Central memory CD4-positive, alpha-beta T cell (primary cell): Measurements from ENCODE around the gene FAM50B.
"Not testable (repeated sequence)": the region's sequence is repeated elsewhere in the genome, so short reads cannot be mapped to it uniquely, and the experiment has no call there.

Source experiments
- DNase-seq: peaks from one replicate; pipeline ENCODE4 v3.0.0; 2022

Gene FAM50B

DNA sequence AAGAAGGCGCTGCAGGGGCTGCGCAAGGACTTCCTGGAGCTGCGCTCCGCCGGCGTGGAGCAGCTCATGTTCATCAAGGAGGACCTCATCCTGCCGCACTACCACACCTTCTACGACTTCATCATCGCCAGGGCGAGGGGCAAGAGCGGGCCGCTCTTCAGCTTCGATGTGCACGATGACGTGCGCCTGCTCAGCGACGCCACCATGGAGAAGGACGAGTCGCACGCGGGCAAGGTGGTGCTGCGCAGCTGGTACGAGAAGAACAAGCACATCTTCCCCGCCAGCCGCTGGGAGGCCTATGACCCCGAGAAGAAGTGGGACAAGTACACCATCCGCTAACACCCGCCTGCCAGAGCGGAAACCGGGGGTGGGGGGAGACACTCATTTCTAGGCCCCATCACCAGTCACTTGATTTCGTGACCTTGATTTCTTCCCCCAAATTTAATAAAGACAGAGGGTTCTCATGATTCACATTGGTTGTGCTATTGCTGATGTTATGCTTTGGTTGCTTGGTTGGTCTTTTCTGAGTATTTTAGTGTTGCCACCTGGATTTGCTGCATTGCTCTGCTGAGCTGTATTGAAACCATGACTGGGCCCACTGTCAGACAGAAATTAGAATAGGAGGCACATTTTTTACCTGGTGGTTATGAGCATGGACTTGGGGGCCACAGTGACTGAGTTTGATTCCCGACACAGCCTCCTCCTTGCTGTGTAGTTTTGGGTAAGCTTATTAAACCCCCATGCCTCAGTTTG lies 1.5 kb downstream of the FAM50B start:
- DNase-seq = peak; percentile 19

DNA sequence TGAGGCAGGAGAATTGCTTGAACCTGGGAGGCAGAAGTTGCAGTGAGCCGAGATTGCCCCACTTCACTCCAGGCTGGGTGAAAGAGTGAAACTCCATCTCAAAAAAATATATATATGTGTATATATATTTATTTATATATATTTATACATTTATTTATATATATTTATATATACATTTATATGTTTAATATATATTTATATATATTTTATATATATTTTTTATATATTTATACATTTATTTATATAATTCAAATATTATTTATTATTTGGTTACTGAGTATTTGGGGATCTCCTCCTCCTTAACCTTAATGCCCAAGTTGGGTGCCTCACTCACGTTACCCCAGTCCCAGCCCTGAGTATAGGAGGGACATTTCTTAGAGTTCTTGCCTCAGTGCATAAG lies 2.7 kb downstream of the FAM50B start:
- no peak for DNase-seq

DNA sequence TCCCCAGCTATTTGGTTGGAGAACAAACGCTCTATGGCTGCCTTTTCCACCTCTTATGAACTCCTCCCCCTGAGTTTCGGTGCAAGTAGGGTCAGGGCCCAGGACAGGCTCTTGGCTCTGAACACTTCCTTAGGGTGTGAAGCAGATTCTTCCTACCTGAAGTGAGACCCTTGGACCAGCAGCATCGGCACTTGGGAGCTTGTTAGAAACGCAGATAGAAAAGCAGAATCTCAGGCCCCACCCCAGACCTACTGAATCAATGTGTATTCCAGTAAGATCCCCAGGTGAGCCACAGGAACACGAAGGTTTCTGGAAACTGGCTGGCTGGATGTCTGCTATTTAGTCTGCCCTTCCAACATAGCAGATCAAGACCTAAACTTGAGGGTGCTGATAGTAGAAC lies 3.2 kb downstream of the FAM50B start:
- DNase-seq = no peak

DNA sequence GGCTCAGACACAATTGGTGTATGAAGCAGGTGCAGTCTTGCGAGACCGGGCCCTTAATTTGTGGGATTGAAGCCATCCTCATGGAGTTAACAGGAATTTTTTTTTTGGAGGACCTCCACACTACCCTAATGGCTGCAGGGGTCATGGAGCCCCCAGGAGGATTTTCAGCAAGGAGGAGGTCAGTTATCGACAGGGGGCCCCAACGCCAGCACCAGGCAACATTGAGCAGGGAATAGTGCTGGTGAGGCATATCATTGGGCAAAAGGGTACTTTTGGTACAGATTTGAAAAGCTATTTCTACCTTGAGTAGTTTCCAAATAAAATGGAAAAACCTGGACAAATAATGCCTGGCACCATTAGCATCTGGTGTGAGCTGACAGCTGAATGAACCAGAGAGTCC lies 6.7 kb downstream of the FAM50B start:
- DNase-seq = no peak

DNA sequence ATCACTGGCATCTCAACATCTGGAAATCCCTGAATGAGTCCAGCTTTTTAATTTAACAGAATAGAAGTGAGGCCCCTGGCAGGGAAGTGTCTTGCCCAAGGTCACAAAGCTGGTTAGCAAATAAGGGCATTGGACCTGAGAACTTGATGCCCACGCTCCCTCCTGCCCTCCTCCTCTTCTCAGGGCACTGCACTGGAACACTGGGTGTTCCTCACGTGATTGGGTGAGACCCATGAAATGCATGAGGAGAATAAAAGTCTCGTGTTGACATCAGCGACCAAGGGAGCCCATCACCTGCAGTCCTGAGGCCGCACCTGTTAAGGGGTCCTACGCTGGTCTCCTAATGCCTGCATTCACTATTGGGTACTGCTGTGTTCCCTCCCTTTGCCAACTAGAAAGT lies 7.4 kb downstream of the FAM50B start:
- DNase-seq = no peak

DNA sequence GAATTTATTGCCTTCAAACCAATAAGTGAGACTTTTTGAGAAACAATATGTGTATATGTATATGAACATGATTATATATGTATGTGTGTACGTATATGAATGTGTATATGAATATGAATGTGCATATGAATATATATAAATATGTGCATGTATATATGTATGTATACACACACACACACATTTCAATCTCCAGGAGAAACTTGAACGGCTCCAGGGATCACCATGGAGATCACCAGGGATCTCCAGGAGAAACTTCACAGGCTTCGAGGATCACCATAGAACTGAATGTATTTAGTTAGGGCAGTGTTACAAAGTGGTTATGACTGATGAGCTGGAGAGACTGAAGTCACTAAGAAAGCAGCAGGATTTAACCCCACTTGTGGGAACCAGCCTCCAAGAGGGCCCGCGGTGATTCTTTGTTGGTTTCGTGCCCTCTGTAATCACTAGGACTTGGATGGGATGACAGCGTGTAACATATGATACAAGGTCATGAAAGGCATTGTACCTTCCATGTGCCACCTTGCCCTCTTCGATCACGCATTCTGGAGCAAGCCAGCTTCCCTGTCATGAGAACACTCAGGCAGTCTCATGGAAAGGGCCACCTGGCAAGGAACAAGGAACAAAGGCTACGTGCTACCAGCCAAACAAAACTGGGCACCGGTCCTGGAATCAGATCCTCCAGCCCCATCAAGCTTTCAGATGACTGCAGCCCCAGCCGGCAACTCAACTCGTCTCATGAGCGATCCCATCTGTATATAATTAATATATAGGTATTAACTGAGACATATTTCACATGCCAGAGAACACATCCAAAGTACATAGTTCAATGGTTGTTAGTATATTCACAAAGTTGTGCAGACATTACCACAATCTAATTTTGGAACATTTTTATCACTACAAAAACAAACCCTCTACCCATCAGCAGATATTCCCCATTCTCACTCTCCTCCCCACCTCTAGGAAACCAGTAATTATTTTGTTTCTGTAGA lies 8.6 kb downstream of the FAM50B start:
- no peak for DNase-seq

DNA sequence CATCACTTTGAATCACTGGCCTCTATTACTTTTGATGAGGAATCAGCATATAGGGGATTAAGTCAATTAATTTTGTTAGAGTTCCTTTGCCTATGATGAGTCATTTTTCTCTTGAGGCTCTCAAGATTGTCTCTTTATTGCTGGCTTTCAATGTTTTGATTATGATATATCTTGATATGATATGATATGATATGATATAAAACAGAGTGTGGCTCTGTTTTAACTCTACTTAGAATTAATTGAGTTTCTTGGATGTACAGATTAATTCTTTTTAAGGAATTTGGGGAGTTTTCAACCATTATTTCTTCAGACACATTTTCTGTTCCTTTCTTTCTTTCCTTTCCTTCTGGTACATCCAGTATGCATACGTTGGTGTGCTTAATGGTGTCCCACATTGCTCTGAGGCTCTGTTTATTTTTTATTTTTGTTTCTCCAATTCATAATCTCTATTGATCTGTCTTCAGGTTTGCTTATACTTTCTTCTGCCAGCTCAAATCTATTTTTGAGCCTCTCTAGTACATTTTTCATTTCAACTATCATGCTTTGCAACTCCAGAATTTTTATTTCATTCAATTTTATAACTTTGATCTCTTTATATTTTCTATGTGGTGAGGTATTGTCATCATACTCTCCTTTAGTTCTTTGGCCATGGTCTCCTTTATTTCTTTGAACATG lies 10.8 kb downstream of the FAM50B start:
- no peak for DNase-seq

DNA sequence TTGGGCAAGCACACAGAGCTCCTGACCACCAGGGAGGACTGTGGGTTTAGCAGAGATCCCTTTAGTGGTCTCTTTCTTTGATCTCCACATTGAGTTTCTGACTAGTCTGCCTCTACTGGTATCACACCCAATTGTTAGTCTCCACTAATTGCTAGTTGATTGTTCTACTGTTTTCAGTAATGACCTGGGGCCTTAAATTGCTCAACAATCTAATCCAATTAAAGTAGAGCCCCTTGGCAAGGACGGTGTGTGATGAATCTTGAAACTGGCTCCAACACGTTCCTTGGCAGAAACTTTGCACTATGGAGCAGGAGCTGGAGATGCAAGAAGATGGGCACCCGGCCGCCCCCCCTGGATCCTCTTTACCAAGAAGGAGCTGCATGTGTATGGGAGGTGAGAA lies 12.3 kb downstream of the FAM50B start:
- no peak for DNase-seq

DNA sequence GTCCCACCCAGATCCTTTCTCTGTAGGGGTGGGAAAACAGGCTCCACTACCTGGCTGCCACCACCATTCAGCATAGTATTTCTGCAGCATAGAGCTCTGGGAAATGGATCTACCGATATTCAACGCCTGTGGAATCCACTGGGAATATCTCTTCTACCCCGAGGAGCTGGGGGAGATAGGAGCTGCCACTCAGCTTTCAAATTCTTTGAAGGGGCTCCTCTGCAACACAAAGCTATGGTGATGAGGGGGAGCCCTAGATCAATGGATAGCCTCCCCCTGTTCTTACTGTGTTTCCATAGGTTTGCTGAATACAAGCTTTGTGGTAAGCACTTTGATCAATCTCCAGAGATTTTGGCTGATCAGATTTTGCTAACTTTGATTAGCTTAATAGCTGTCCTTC lies 12.9 kb downstream of the FAM50B start:
- no peak for DNase-seq

DNA sequence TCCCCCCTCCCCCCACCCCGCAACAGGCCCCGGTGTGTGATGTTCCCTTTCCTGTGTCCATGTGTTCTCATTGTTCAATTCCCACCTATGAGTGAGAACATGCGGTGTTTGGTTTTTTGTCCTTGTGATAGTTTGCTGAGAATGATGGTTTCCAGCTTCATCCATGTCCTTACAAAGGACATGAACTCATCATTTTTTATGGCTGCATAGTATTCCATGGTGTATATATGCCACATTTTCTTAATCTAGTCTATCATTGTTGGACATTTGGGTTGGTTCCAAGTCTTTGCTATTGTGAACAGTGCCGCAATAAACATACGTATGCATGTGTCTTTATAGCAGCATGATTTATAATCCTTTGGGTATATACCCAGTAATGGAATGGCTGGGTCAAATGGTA lies 14.1 kb downstream of the FAM50B start:
- not testable (repeated sequence) for DNase-seq

DNA sequence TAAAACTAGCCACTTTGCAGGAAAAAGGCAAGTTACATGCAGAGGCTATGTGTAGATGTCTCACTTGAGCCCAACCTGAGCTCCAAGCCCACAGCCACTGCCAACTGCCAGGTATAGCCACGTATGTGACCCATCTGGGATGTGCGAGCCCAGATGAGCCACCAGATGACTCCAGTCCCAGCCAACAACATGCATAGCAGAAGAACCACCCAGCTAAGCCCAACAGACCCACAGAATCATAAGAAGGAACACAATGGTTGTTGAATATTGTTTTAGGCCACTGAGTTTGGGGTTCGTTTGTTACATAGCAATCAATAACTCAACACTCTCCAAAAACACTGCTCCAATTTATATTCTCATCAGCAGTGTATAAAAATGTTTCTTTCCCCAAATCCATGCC lies 16.3 kb downstream of the FAM50B start:
- DNase-seq = no peak

DNA sequence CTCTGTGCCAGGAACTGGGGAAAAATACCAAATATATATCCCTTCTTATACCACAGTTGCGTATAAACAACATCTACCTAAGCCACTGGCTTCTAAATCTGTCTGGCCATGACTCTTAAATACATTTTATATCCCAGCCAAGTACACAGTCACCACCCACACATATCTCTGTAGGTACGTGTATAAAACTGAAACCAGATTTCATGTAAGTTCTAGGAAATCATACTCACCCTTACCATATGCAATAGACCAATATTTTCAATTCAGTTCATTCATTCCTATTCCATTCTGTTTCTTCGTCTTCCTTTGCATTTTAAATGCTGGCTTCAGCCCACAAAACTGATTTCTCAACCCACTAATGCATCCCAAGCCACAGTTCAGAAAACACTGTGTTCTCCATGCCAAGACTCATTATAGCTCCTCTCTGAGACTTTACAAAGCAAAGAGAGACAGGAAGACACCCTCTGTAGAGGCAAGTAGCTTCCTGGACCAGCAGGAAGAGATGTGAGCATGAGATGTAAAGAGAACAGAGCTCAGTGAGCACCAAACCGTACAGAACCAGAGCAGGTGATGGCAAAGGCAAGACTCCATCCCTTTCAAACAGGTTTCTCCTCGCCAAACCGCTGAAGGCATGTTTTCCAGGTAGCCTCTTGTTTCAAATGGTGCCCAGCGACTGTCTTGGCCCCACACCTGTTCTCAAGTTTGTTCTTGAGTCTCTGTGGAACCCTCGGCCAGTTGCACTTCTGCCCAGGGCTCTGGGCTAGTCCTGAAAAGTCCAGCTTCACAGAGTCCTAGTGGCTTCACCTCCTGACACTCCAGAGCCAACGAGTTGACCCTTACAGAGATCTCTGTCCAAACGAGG lies 18.7 kb downstream of the FAM50B start:
- no peak for DNase-seq

DNA sequence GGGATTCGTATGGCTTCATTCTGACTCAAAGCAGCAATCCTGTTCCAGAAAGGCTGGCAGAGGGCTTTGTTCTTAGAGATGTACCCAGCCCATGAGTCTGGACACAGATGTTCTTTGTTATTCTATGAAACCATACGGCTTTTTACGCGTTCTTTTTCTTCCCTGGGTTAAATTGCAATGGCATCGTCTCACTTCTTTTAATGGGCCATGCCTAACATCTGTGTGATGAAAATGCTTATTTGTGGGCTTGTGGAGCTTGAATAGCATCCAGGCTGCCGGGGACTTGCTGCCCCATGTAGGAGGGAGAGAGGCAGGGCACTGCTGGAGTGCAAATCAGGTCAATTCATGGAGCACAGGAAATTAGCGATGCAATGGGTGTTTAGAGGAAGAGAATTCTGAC lies 19.4 kb downstream of the FAM50B start:
- no peak for DNase-seq

DNA sequence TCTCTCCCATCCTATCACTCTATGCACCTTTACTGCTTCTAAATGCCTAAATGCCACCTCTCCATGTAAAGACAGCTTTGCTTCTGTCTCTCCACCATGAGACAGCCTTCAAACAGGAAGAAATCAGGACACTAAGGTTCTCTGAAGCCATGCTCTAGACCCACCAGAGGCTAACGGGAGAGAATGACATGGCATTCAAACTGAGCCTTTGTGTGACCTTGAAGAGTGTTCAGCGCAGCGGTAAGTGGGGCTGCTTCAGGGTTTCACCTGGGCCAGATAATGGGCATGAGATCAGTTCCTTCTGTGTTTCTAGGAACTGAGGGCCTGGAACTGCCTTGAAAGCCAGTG lies 20.1 kb downstream of the FAM50B start:
- no peak for DNase-seq

DNA sequence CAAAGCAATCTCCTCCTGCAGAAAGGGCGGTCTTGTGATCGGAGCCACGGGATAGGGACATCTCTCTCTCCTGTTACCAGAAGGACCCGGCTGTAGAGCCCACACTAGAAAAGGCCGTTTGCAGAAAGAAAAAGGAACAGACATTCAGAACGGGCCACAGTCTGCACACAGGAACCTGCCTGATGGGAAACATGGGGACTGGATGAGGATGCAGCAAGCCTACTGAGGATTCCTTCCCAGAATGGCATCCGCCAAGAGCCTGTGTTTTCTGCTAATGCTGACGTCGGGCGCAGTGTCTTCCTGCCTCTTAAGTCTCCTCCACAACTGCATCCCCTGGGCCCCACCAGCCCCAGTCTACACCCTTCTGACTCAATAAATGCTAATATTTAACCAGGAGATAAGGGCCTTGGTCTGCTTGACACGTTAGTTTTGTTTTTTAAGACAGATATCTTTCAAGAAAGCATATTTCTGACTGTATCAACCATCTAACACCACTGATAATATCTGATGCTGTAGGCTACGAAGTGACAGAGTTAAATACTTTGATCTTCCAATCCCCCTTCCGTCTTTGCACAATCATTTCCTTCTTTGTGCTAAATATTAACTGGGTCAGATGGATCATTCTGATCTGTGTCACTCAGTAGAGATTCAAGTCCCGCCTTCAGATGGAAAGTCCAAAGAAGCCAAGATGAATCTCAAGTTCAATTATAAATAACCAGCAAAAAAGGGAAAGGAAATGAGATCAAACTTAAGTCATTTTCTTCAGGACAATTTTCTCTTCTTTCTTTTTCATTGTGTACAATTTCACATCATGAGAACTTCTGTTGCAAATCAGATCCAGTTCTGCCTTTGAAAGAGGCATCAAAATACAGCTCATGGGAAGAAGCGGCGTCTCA lies 20.7 kb downstream of the FAM50B start:
- peak; percentile 12 for DNase-seq

DNA sequence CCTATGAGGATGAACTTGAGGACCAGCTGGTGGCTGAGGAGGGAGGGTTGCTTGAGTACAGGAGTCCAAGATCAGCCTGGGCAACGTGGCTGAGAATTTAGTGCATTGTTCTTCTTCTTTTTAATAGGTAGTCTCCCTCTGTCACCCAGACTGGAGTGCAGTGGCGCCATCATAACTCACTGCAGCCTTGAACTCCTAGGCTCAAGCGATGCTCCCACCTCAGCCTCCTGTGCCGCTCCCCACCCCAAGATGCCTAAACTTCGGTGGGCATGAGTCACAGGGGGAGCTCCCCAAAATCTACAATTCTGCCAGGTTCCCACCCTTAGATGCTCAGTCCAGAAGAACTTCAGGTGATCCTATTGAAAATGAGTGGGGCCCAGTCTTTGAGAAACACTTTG lies 21.4 kb downstream of the FAM50B start:
- DNase-seq = no peak

DNA sequence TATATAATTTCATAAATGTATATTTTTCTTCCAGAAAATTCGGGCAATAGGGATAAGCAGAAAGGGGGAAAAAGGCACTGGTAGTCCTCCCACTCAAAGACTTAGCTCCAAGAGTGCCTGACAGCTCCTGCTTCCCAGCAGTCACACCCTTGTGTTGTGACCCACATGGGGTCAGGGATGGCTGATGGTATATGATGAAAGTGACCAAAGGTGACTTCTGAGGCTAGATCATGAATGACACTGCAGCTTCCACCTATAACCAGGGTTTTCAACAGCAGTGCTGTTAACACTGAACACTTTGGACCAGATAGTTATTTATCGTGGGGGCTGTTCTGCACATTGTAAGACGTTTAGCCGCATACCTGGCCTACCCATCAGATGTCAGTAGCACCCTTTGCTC lies 22.3 kb downstream of the FAM50B start:
- no peak for DNase-seq

DNA sequence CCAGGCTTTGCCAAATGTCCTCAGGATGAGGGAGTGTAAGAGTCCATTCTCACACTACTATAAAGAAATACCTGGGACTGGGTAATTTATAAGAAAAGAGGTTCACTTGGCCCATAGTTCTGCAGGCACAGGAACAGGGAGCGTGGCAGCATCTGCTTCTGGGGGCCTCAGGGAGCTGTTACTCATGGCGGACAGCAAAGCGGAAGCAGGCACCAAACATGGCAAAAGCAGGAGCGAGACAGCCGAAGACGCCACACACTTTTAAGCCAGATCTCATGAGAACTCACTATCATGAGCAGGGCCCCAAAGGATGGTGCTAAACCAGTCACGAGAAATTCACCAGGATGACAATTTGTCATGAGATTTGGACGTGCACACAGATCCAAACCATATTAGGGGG lies 22.8 kb downstream of the FAM50B start:
- DNase-seq = no peak

DNA sequence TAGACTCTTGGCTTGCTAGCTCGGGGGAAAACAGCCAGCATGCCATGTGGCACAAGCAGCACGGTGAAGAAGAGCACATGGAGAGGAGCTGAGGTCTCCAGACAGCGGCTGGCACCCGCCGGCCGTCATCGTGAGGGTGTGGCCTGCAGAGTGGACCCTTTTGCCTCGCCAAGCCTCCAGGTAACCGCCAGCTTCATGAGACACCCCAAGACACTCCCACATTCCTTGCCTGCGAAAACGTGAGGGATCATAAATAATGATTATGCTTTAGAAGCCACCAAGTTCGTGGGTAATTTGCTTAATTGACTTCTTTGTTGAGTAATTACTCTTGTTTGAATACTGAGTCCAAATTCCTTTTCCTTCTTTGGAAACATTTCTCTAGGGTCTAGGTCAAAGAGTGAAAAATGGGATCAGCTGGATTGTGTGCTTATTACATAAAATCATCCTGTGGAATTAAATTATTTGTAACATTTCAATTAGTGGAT lies 23.2 kb downstream of the FAM50B start:
- no peak for DNase-seq

DNA sequence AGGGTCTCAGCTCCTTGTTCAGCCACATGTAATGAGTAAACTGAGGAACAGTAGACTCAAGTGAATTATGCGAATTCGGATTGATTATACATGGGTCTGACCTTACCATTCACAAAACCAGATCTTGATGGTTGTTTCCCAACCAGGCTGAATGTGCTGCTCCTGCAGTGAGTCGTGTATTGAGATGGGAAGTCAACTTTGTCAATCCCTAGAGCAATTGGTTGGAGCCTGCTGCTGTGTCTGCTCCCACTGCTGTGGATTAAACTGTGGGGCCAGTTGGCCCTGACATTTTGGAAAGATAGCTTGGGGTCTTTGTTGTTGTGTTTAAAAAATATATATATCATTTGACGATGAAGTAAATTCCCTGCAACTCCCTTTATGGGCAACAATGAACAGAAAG lies 23.9 kb downstream of the FAM50B start:
- DNase-seq = no peak

DNA sequence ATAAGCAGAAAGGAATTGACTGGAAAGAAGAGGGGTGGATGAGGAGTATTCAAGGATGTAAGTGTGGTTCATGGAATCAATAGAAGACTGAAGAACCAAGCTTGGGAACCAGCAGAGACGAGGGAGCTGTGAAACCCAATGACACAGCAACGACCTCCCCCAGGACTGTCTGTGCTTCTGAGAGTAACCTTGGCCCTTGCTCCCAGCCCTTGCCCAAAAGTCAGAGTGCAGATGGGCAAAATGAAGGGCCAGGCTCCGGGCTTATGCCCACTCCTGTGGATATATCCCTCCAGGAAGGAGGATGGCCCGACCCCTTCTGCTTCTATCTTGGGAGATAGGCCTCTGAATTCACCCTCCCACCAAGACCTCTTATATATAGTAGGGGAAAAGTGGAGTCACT lies 24.9 kb downstream of the FAM50B start:
- no peak for DNase-seq
